ENCODE measurements around the gene RAP1GDS1. TPM values are rescaled to one million over a fixed set of nuclear protein-coding genes. Genes with fewer than 3 reads are reported as not detected.
"Not testable (repeated sequence)": the region's sequence is repeated elsewhere in the genome, so short reads cannot be mapped to it uniquely, and the experiment has no call there.

The RAP1GDS1 gene
- total and polyA plus RNA-seq, 7 donors: 5.6 to 12.4 (median 9.9) TPM

DNA sequence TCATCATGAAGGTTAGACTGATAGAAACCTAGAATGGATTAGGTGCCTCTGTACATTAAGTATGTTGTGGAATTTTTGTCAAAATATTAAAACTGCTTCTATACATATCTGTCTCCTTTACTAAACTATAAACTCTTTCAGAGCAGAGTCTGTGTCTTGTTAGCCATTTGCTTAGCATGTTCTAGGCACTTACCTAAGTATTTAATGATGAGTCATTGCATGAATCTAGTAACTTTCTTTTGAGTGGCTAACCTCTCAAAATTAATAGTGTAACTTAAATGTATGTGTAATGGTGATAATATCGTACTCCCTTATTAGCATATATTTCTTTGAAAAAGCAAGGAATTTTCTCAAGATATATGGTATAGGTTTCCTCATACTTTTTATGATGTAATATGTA is 57.8 kb downstream of the RAP1GDS1 start:
- H3K27me3 ChIP-seq (ENCODE audit: insufficient read depth in 3 of 3, low read length in 2 of 3): no peaks in the 10 kb centered on the region
- H3K36me3 ChIP-seq (ENCODE audit: insufficient read depth in 1 of 2, low read depth in 1 of 2): no peaks in the 10 kb centered on the region
- H3K9me3 ChIP-seq: no peaks in the 10 kb centered on the region
- DNase-seq (no peak), ATAC-seq (no peak)
- intact Hi-C loops (cut with DNase I): no loop called here
- H3K4me1 ChIP-seq: no peaks in the 10 kb centered on the region
- no peak overlapping the region for H3K4me3 ChIP-seq
- 94 to 100% (median 96%) methylated on average over 1 of the region's 1 CpG for WGBS, 3 donors
- TF ChIP-seq, protein P1, sequence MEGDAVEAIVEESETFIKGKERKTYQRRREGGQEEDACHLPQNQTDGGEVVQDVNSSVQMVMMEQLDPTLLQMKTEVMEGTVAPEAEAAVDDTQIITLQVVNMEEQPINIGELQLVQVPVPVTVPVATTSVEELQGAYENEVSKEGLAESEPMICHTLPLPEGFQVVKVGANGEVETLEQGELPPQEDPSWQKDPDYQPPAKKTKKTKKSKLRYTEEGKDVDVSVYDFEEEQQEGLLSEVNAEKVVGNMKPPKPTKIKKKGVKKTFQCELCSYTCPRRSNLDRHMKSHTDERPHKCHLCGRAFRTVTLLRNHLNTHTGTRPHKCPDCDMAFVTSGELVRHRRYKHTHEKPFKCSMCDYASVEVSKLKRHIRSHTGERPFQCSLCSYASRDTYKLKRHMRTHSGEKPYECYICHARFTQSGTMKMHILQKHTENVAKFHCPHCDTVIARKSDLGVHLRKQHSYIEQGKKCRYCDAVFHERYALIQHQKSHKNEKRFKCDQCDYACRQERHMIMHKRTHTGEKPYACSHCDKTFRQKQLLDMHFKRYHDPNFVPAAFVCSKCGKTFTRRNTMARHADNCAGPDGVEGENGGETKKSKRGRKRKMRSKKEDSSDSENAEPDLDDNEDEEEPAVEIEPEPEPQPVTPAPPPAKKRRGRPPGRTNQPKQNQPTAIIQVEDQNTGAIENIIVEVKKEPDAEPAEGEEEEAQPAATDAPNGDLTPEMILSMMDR (IDR thresholded peaks at IDR 0.05): no peak
- H3K27ac ChIP-seq: no peak overlapping the region

GRCh38 chr4:98326168-98326567 is 65.0 kb downstream of the RAP1GDS1 start:
- H3K27ac ChIP-seq: no peak overlapping the region
- 79 to 86% (median 82%) methylated on average over 2 of the region's 2 CpGs for WGBS, 3 donors
- no peak overlapping the region for H3K4me3 ChIP-seq
- no peak for ATAC-seq
- intact Hi-C loops (cut with DNase I): no loop called here
- no peaks in the 10 kb centered on the region for H3K27me3 ChIP-seq (ENCODE audit: insufficient read depth in 3 of 3, low read length in 2 of 3)
- no peaks in the 10 kb centered on the region for H3K9me3 ChIP-seq
- no peaks in the 10 kb centered on the region for H3K4me1 ChIP-seq
- H3K36me3 ChIP-seq (ENCODE audit: insufficient read depth in 1 of 2, low read depth in 1 of 2): no peaks in the 10 kb centered on the region
- DNase-seq: no peak
- TF ChIP-seq, protein P1 (IDR thresholded peaks at IDR 0.05): no peak

- Histone ChIP-seq H3K4me3 (no peak overlapping the region), H3K27ac (no peak overlapping the region), H3K36me3 (ENCODE audit: insufficient read depth in 1 of 2, low read depth in 1 of 2) (no peaks in the 10 kb centered on the region), H3K9me3 (peaks cover 9% of the 10 kb centered on the region), H3K4me1 (no peaks in the 10 kb centered on the region), H3K27me3 (ENCODE audit: insufficient read depth in 3 of 3, low read length in 2 of 3) (no peaks in the 10 kb centered on the region)
- intact Hi-C loops (cut with DNase I): no loop called here
- ATAC-seq (no peak), DNase-seq (no peak)
- 93 to 96% (median 95%) methylated on average over 1 of the region's 1 CpG for WGBS, 3 donors
- TF ChIP-seq, protein P1 (IDR thresholded peaks at IDR 0.05): no peak
Observed at GRCh38 chr4:98327694-98328093, 66.5 kb downstream of the RAP1GDS1 start.

- 97 to 99% (median 99%) methylated on average over 26 to 31 of the region's 31 CpGs for WGBS, 3 donors
- H3K27ac ChIP-seq; H3K27me3 ChIP-seq (ENCODE audit: insufficient read depth in 3 of 3, low read length in 2 of 3); H3K4me1 ChIP-seq; intact Hi-C loops (cut with DNase I); H3K4me3 ChIP-seq; ATAC-seq; DNase-seq; H3K36me3 ChIP-seq (ENCODE audit: insufficient read depth in 1 of 2, low read depth in 1 of 2): not testable (repeated sequence)
- H3K9me3 ChIP-seq: peaks cover 26% of the 10 kb centered on the region
Observed at GRCh38 chr4:98329879-98330640, 68.9 kb downstream of the RAP1GDS1 start.

DNA sequence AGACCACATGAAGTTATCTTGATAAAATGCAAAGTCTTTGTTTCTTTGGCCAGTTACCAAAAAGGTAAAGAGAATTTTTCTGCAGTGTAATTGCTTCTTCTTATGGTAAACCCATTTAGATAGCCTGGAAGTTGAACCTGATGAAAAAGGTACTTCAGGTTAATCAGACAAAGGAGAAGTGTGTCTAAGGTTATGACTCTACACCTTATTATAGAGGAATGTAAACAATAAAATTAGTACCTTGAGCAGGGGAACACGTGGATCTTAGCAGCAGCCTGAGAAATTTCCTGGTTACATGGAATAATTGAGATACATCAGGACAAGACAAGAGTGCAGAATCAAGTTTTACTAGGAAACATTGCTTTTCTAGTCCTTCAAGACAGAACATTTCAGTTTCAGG is 70.8 kb downstream of the RAP1GDS1 start:
- Histone ChIP-seq H3K4me1 (no peaks in the 10 kb centered on the region), H3K27me3 (ENCODE audit: insufficient read depth in 3 of 3, low read length in 2 of 3) (no peaks in the 10 kb centered on the region), H3K4me3 (no peak overlapping the region), H3K27ac (no peak overlapping the region), H3K36me3 (ENCODE audit: insufficient read depth in 1 of 2, low read depth in 1 of 2) (no peaks in the 10 kb centered on the region), H3K9me3 (peaks cover 26% of the 10 kb centered on the region)
- intact Hi-C loops (cut with DNase I): no loop called here
- DNase-seq (no peak), ATAC-seq (no peak)
- TF ChIP-seq, protein P1 (IDR thresholded peaks at IDR 0.05): no peak
- 90 to 96% (median 91%) methylated on average over 1 of the region's 1 CpG for WGBS, 3 donors
